ENCODE measurements around the gene GOLGA6D. TPM values are rescaled to one million over a fixed set of nuclear protein-coding genes. Genes with fewer than 3 reads are reported as not detected.
"Not testable (repeated sequence)": the region's sequence is repeated elsewhere in the genome, so short reads cannot be mapped to it uniquely, and the experiment has no call there.

Gene GOLGA6D
- total RNA-seq, 1 experiment from 2014 or later = 0.12 TPM

DNA sequence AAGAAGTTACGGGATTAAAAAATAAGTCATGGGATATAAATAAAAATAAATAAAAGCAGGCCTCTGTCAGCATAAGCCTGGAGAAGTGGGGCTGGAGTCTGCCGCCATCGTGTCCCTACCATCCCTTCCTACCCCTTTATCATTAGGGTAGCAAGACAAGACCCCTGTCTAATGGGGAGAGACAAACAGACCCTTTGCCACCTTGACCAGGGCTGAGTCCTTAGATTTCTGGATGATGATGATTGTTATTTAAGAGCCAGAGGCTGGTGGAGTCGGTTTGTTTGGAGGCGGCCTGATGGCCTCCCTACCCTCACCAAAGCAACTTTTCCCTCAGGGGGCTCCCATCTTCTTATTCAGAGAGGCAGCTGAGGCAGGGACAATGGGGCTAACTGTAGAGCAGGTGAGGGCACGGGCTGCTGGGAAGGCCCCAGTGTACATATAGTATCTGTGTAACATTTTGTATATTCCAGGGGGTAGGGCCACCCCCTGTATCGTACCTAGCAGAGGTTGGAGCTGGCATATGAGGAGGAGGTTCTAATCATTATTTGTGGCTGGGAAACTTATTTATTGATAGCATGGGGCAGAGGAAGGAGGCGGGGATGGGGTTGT is 8.8 kb upstream of the GOLGA6D start:
- intact Hi-C loops (cut with micrococcal nuclease); H4K20me1 ChIP-seq (ENCODE audit: insufficient read depth); H3K27me3 ChIP-seq (ENCODE audit: insufficient read depth, low read length); H2AFZ ChIP-seq (ENCODE audit: low read depth, low read length, poor library complexity, severe bottlenecking); H3K4me3 ChIP-seq (replicated peaks in 1 of 2; ENCODE audit: low read depth in 1 of 2, low read length in 2 of 2); DNase-seq (ENCODE audit: low read depth, low spot score); BruUV-seq (replicated peaks); H3K9me2 ChIP-seq (ENCODE audit: insufficient read depth); H3K4me2 ChIP-seq (ENCODE audit: low read length); RAD21 ChIA-PET (ENCODE audit: low non-redundant PET in 1 of 2, low total read pairs in 2 of 2, uncharacterized antibody in 2 of 2, unreplicated experiment in 2 of 2); H3K36me3 ChIP-seq (ENCODE audit: control insufficient read depth in 1 of 2, insufficient read depth in 2 of 2, low read length in 2 of 2); POLR2A ChIA-PET; H3K79me2 ChIP-seq (ENCODE audit: insufficient read depth, low read length); H3K9ac ChIP-seq (ENCODE audit: low read length); H3K27ac ChIP-seq (ENCODE audit: low read depth, low read length); H3K4me1 ChIP-seq (ENCODE audit: control insufficient read depth in 1 of 2, insufficient read depth in 2 of 2, low read length in 2 of 2); H3K9me3 ChIP-seq (ENCODE audit: control insufficient read depth in 1 of 2, insufficient read depth in 1 of 2, low read depth in 1 of 2, low read length in 2 of 2): not testable (repeated sequence)
- CTCF ChIA-PET = interaction anchor here (1.1 to 1.3 kb wide), 3 partner anchors 952 to 967 kb away, joined by 3 to 9 read pairs (median 3); no protein-coding TSS in a partner anchor
- ATAC-seq = peak; percentile 46

DNA sequence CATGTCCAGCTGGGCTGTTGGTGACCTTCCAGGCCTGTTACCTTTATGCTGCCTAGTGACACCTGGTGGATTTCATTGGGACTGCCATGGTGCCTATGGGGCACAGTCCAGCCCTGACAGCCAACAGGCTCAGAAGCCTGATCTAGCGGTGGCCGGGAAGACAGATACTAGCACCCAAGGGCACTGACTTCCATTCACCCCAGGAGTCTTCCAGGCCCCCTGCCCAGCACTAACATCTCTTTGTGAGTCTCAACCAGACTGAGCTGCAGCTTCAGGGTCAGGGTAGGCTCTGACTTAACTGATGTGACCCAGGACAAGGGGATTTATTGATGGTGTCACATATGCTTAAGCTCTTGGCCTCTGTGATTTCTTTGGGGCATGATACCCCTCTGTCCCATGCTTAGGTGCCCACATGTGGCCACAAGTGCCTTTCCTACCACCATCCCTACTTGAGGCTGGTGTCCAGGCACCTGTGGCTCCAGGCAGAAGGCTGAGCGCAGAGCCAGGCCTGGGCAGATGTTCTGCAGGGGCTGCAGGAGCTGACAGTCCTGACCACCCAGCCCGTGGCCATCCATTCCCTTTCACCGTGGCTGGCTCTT is 8.0 kb upstream of the GOLGA6D start:
- H3K36me3 ChIP-seq (ENCODE audit: control insufficient read depth in 1 of 2, insufficient read depth in 2 of 2, low read length in 2 of 2); DNase-seq (ENCODE audit: low read depth, low spot score); H3K4me1 ChIP-seq (ENCODE audit: control insufficient read depth in 1 of 2, insufficient read depth in 2 of 2, low read length in 2 of 2); H3K4me3 ChIP-seq (replicated peaks in 1 of 2; ENCODE audit: low read depth in 1 of 2, low read length in 2 of 2); H4K20me1 ChIP-seq (ENCODE audit: insufficient read depth); H3K9me2 ChIP-seq (ENCODE audit: insufficient read depth); H3K9me3 ChIP-seq (ENCODE audit: control insufficient read depth in 1 of 2, insufficient read depth in 1 of 2, low read depth in 1 of 2, low read length in 2 of 2); POLR2A ChIA-PET; H2AFZ ChIP-seq (ENCODE audit: low read depth, low read length, poor library complexity, severe bottlenecking); RAD21 ChIA-PET (ENCODE audit: low non-redundant PET in 1 of 2, low total read pairs in 2 of 2, uncharacterized antibody in 2 of 2, unreplicated experiment in 2 of 2); H3K9ac ChIP-seq (ENCODE audit: low read length); H3K4me2 ChIP-seq (ENCODE audit: low read length); H3K79me2 ChIP-seq (ENCODE audit: insufficient read depth, low read length); BruUV-seq (replicated peaks); H3K27me3 ChIP-seq (ENCODE audit: insufficient read depth, low read length); intact Hi-C loops (cut with micrococcal nuclease); H3K27ac ChIP-seq (ENCODE audit: low read depth, low read length): not testable (repeated sequence)
- peak; percentile 100 for ATAC-seq
- CTCF ChIA-PET = interaction anchor here (1.1 to 1.3 kb wide), 3 partner anchors 953 to 967 kb away, joined by 3 to 9 read pairs (median 3); no protein-coding TSS in a partner anchor
- TF ChIP-seq, protein P1, sequence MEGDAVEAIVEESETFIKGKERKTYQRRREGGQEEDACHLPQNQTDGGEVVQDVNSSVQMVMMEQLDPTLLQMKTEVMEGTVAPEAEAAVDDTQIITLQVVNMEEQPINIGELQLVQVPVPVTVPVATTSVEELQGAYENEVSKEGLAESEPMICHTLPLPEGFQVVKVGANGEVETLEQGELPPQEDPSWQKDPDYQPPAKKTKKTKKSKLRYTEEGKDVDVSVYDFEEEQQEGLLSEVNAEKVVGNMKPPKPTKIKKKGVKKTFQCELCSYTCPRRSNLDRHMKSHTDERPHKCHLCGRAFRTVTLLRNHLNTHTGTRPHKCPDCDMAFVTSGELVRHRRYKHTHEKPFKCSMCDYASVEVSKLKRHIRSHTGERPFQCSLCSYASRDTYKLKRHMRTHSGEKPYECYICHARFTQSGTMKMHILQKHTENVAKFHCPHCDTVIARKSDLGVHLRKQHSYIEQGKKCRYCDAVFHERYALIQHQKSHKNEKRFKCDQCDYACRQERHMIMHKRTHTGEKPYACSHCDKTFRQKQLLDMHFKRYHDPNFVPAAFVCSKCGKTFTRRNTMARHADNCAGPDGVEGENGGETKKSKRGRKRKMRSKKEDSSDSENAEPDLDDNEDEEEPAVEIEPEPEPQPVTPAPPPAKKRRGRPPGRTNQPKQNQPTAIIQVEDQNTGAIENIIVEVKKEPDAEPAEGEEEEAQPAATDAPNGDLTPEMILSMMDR (IDR thresholded peaks at IDR 0.05 in 2 of 3, conservative IDR thresholded peaks at IDR 0.05 in 1 of 3; ENCODE audit: borderline replicate concordance in 1 of 3, insufficient read depth in 1 of 3, low read depth in 2 of 3, low read length in 2 of 3) = peak; percentile 40 to 52 (median 48); a peak in 4 of 6 replicates
- peak; percentile 44; the same call in 1 of the 2 replicates for TF ChIP-seq RAD21 (IDR thresholded peaks at IDR 0.05; ENCODE audit: low read depth)

DNA sequence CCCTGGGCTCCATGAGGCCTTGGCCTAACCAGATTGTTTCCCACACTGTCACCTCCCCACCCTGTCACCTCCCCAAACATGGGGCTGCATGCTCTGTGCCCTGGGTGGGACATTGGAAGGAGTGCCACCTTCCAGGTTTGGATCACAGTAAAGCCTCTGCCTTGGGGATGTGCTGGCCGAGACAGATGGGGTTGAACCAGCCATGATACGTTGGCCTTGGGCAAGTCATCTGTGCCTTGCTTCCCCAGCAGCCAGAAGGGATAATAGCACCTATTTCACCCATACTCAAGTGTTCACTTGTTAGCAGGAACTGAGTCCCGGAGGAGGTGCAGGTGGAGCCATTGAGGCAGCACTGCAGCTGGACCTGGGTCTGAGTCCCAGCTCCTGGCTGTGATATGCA is 7.0 kb upstream of the GOLGA6D start:
- BruUV-seq (replicated peaks); H3K79me2 ChIP-seq (ENCODE audit: insufficient read depth, low read length); POLR2A ChIA-PET; H4K20me1 ChIP-seq (ENCODE audit: insufficient read depth); H3K4me2 ChIP-seq (ENCODE audit: low read length); H3K27me3 ChIP-seq (ENCODE audit: insufficient read depth, low read length); intact Hi-C loops (cut with micrococcal nuclease); CTCF ChIA-PET; H3K9ac ChIP-seq (ENCODE audit: low read length); ATAC-seq; H3K4me1 ChIP-seq (ENCODE audit: control insufficient read depth in 1 of 2, insufficient read depth in 2 of 2, low read length in 2 of 2); H2AFZ ChIP-seq (ENCODE audit: low read depth, low read length, poor library complexity, severe bottlenecking); H3K9me2 ChIP-seq (ENCODE audit: insufficient read depth); H3K4me3 ChIP-seq (replicated peaks in 1 of 2; ENCODE audit: low read depth in 1 of 2, low read length in 2 of 2); H3K36me3 ChIP-seq (ENCODE audit: control insufficient read depth in 1 of 2, insufficient read depth in 2 of 2, low read length in 2 of 2); RAD21 ChIA-PET (ENCODE audit: low non-redundant PET in 1 of 2, low total read pairs in 2 of 2, uncharacterized antibody in 2 of 2, unreplicated experiment in 2 of 2); DNase-seq (ENCODE audit: low read depth, low spot score); H3K9me3 ChIP-seq (ENCODE audit: control insufficient read depth in 1 of 2, insufficient read depth in 1 of 2, low read depth in 1 of 2, low read length in 2 of 2); H3K27ac ChIP-seq (ENCODE audit: low read depth, low read length): not testable (repeated sequence)

DNA sequence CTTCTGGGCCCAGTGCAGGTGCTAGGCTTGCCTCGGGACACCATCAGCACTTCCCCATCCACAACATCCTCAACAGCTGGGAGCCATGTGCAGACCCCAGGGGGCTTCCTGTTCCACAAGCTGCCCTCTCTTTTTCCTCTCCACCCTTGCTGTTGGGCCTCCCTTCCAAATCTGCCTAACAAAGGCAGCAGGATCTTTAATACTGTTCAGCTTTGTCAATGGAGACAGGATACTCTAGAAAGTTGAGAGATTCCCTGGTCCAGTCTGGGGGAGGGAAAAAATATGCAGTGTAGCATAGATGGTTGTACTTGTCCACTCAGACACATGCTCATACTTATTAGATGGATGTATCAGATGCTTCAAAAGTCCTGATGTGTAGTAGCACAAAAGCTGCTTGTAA is 4.1 kb upstream of the GOLGA6D start:
- H3K9me2 ChIP-seq (ENCODE audit: insufficient read depth); DNase-seq (ENCODE audit: low read depth, low spot score); H3K4me2 ChIP-seq (ENCODE audit: low read length); H2AFZ ChIP-seq (ENCODE audit: low read depth, low read length, poor library complexity, severe bottlenecking); H4K20me1 ChIP-seq (ENCODE audit: insufficient read depth); BruUV-seq (replicated peaks); intact Hi-C loops (cut with micrococcal nuclease); H3K79me2 ChIP-seq (ENCODE audit: insufficient read depth, low read length); ATAC-seq; H3K9me3 ChIP-seq (ENCODE audit: control insufficient read depth in 1 of 2, insufficient read depth in 1 of 2, low read depth in 1 of 2, low read length in 2 of 2); CTCF ChIA-PET; H3K36me3 ChIP-seq (ENCODE audit: control insufficient read depth in 1 of 2, insufficient read depth in 2 of 2, low read length in 2 of 2); POLR2A ChIA-PET; RAD21 ChIA-PET (ENCODE audit: low non-redundant PET in 1 of 2, low total read pairs in 2 of 2, uncharacterized antibody in 2 of 2, unreplicated experiment in 2 of 2); H3K27ac ChIP-seq (ENCODE audit: low read depth, low read length); H3K4me3 ChIP-seq (replicated peaks in 1 of 2; ENCODE audit: low read depth in 1 of 2, low read length in 2 of 2); H3K4me1 ChIP-seq (ENCODE audit: control insufficient read depth in 1 of 2, insufficient read depth in 2 of 2, low read length in 2 of 2); H3K27me3 ChIP-seq (ENCODE audit: insufficient read depth, low read length); H3K9ac ChIP-seq (ENCODE audit: low read length): not testable (repeated sequence)
